PFSK-1 (cell line): ENCODE results near the gene FICD.

Experiments
- FOXP2 ChIP-seq: optimal IDR thresholded peaks from 2 replicates; pipeline ENCODE3; 2011; ENCODE audit warnings: borderline replicate concordance, control low read depth, inconsistent platforms; ENCODE audit not compliant: insufficient read depth; ENCODE audit errors: extremely low read length, extremely low read depth
- POLR2AphosphoS5 ChIP-seq: IDR thresholded peaks from 2 replicates; pipeline ENCODE4 v1.6.1; 2012; ENCODE audit warnings: low read depth, mild to moderate bottlenecking, control low read depth, low read length, moderate library complexity
- SIN3A ChIP-seq: IDR thresholded peaks from 2 replicates; pipeline ENCODE4 v1.6.1; 2012; ENCODE audit warnings: mild to moderate bottlenecking, low read length, moderate library complexity, borderline replicate concordance; ENCODE audit not compliant: insufficient read depth
- TAF1 ChIP-seq: IDR thresholded peaks from 2 replicates; pipeline ENCODE4 v1.6.1; 2012; ENCODE audit warnings: low read length, control low read depth, borderline replicate concordance; ENCODE audit not compliant: insufficient read depth
- TF ChIP-seq, protein P1 (sequence below), 2 experiments: IDR thresholded peaks; 2 replicates each; pipeline versions ENCODE4 v1.6.1 to v1.8.0; 2011 to 2012; ENCODE audit warnings: low read depth in 2 of 2, low read length in 2 of 2, control low read depth in 1 of 2, inconsistent platforms in 1 of 2, mild to moderate bottlenecking in 1 of 2, moderate library complexity in 1 of 2; ENCODE audit not compliant: insufficient read depth in 1 of 2

Gene FICD

DNA sequence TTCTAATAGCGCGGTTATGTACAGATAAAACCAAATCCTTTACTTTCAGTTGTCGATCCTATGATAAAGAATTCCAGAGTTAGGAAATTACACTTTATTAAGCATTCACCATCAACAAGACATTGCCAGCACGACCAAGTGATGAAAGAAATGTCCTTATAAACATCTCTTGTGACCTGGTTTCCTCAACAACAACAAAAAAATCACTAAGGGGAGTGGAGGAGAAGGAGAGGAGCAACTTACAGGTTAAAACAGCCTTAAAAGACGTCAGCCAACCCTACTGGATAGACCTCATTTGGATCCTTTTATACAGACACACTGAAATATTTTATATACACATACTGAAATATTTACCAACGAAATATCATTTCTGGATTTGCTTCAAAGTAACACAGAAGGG lies 23.1 kb downstream of the FICD start:
- TF ChIP-seq TAF1 (no peak), SIN3A (no peak)
- TF ChIP-seq, protein P1, sequence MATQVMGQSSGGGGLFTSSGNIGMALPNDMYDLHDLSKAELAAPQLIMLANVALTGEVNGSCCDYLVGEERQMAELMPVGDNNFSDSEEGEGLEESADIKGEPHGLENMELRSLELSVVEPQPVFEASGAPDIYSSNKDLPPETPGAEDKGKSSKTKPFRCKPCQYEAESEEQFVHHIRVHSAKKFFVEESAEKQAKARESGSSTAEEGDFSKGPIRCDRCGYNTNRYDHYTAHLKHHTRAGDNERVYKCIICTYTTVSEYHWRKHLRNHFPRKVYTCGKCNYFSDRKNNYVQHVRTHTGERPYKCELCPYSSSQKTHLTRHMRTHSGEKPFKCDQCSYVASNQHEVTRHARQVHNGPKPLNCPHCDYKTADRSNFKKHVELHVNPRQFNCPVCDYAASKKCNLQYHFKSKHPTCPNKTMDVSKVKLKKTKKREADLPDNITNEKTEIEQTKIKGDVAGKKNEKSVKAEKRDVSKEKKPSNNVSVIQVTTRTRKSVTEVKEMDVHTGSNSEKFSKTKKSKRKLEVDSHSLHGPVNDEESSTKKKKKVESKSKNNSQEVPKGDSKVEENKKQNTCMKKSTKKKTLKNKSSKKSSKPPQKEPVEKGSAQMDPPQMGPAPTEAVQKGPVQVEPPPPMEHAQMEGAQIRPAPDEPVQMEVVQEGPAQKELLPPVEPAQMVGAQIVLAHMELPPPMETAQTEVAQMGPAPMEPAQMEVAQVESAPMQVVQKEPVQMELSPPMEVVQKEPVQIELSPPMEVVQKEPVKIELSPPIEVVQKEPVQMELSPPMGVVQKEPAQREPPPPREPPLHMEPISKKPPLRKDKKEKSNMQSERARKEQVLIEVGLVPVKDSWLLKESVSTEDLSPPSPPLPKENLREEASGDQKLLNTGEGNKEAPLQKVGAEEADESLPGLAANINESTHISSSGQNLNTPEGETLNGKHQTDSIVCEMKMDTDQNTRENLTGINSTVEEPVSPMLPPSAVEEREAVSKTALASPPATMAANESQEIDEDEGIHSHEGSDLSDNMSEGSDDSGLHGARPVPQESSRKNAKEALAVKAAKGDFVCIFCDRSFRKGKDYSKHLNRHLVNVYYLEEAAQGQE (IDR thresholded peaks at IDR 0.05; ENCODE audit: insufficient read depth in 1 of 2, low read depth in 2 of 2, low read length in 2 of 2): no peak

DNA sequence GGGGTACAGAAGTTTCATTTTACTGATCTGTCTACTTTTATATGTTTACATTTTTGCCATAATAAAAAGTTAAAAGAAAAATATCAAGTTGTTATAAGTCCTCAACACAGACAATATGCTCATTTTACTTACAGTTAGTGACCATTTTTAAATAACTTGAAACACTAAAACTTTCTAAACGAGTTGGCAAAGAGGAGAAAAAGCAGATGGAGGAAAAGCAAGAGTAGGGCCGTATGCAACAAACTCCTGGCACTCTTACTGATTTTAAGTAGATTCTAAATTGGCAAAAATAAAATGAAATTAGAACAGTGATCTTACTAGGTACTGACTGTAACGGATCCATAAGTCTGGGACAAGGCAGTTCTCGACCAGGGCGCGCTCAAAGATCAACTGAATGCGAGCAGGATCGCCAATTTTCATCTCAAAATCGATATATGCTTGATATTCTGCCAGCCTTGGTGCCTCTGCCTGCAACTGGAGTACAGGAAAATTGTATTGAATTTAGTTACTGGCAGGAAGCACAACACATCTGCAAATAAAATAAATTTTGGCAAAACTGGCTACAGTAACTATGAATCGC lies 23.6 kb downstream of the FICD start:
- TF ChIP-seq POLR2AphosphoS5 (no peak), TAF1 (no peak), FOXP2 (no peak), SIN3A (no peak)
- TF ChIP-seq, protein P1 (IDR thresholded peaks at IDR 0.05; ENCODE audit: insufficient read depth in 1 of 2, low read depth in 2 of 2, low read length in 2 of 2): no peak

DNA sequence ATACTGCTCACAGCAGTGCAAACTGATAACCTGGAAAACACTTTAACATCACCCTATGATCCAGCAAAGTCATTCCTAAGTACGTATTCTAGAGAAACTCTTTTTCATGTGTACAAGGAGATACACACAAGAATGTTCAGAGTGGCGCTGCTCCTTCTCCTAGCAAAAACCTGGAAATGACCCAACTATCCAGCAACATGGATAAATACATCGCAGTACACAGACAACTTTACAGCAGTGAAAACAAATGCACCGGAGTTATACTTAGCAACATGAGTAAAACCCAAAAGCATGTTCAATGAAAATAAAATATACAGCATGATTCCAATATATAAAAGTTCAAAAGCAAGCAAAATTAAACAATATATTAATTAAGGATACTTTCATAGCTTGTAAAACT lies 27.2 kb downstream of the FICD start:
- TF ChIP-seq, protein P1 (IDR thresholded peaks at IDR 0.05; ENCODE audit: insufficient read depth in 1 of 2, low read depth in 2 of 2, low read length in 2 of 2): no peak
- TF ChIP-seq SIN3A (no peak), TAF1 (no peak)

DNA sequence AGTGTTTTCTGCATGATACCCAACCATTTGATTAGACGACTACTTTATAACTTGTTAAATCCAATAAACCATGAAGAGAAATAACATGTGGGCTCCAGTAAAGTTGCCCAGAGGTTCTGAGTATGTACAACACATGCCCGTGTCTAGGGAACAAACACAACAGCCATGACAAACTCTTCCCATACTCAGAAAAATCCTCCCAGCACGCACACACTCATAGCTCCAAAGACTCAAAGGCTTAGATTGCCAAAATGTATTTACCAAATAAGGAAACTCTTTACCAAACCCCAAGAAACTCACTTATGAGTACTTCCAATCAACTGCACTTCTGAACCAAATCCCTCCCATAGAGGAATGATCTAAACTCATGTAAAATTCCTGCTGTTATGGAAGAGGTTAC lies 28.6 kb downstream of the FICD start:
- TF ChIP-seq TAF1: no peak
- no peak for TF ChIP-seq POLR2AphosphoS5
- no peak for TF ChIP-seq SIN3A
- TF ChIP-seq, protein P1 (IDR thresholded peaks at IDR 0.05; ENCODE audit: insufficient read depth in 1 of 2, low read depth in 2 of 2, low read length in 2 of 2): no peak
- no peak for TF ChIP-seq FOXP2

DNA sequence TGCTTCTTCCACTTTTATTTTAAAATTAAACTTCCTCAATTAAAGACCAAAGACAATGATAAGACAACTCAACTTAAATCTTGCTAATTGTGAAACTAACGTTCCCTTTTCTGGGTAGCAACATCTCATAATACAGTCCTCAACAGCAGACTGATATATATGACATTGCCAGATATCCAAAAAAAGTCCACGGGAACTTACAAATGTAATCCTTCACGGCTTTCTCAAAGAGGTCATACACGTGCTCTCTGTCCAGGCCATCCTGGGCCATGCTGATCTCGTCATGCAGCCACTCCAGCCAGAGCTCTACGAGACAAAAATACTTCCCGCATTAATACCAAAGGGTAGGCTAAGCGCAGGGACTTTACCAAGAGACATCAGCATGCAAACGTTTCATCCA lies 32.6 kb downstream of the FICD start:
- no peak for TF ChIP-seq TAF1
- TF ChIP-seq POLR2AphosphoS5: no peak
- no peak for TF ChIP-seq FOXP2
- no peak for TF ChIP-seq SIN3A
- TF ChIP-seq, protein P1 (IDR thresholded peaks at IDR 0.05; ENCODE audit: insufficient read depth in 1 of 2, low read depth in 2 of 2, low read length in 2 of 2): no peak
